ENCODE results near the gene IL21.
"Not testable (repeated sequence)": the region's sequence is repeated elsewhere in the genome, so short reads cannot be mapped to it uniquely, and the experiment has no call there.

Gene IL21

DNA sequence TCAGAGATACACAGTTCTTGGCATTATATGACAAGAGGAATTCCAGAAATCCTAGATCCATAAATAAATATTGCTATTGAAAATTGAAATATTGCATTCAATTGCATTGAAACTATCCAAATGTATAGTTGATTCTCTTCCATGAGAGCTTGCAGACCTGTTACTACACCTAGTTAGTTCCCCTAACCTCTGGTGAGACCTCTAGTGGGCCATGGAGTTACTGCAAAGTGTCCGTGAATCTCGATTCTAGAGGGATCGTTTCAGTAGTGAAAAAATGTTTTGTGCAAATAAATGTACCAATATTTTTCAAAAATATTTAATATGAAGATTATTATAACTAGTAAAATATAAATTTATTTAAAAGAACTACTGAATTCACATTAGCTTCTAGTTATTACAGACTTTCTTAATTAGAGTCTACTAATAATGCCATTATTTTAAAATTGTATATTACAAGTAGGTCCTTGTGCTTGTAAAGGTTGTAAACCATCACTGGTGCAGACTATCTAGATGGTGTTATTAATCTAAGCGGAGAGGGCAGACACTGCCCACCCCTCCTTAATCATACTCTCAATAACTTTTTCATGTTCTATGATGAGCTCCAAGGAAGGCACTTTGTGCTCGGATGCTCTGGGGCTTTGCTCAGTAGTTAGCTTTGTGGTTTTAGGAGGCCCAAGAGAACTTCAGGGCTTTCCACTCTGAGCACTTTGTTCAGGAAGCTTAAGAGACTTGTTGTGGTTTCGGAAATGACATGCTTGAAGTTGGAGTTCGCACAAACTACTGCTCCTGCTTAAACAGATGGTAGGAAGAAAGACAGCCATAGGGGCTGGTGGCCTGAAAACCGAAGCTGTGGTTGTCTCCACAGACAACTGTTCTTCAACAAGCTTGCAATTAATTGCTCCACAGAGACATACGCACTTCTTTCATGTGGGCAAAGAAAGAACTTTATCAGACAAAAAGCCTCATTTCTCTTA is 42.8 kb downstream of the IL21 start:
- peak; percentile 92 for ATAC-seq
- TF ChIP-seq, protein P1, sequence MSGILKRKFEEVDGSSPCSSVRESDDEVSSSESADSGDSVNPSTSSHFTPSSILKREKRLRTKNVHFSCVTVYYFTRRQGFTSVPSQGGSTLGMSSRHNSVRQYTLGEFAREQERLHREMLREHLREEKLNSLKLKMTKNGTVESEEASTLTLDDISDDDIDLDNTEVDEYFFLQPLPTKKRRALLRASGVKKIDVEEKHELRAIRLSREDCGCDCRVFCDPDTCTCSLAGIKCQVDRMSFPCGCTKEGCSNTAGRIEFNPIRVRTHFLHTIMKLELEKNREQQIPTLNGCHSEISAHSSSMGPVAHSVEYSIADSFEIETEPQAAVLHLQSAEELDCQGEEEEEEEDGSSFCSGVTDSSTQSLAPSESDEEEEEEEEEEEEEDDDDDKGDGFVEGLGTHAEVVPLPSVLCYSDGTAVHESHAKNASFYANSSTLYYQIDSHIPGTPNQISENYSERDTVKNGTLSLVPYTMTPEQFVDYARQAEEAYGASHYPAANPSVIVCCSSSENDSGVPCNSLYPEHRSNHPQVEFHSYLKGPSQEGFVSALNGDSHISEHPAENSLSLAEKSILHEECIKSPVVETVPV (CRISPR knock-in tag; IDR thresholded peaks at IDR 0.05) = no peak
- TF ChIP-seq CSDC2 (CRISPR knock-in tag; IDR thresholded peaks at IDR 0.05) = no peak
- no peak for TF ChIP-seq TOX (CRISPR knock-in tag; IDR thresholded peaks at IDR 0.05; ENCODE audit: borderline replicate concordance)
- no peak for TF ChIP-seq TCF4 (CRISPR knock-in tag; IDR thresholded peaks at IDR 0.05; ENCODE audit: borderline replicate concordance)
- no peak for TF ChIP-seq ARNTL (CRISPR knock-in tag; IDR thresholded peaks at IDR 0.05; ENCODE audit: borderline replicate concordance, low read depth)
- no peak for TF ChIP-seq ZNF70 (CRISPR knock-in tag; IDR thresholded peaks at IDR 0.05)
- no peak for TF ChIP-seq ISL1 (CRISPR knock-in tag; IDR thresholded peaks at IDR 0.05)
- no peak for TF ChIP-seq RARB (CRISPR knock-in tag; IDR thresholded peaks at IDR 0.05)
- TF ChIP-seq ZFP30 (CRISPR knock-in tag; IDR thresholded peaks at IDR 0.05) = no peak
- TF ChIP-seq ZNF8 (CRISPR knock-in tag; IDR thresholded peaks at IDR 0.05) = no peak
- no peak for TF ChIP-seq ZFP3 (CRISPR knock-in tag; IDR thresholded peaks at IDR 0.05)
- TF ChIP-seq ZNF565 (CRISPR knock-in tag; conservative IDR thresholded peaks at IDR 0.05; ENCODE audit: low read depth) = no peak
- no peak for TF ChIP-seq OSR1 (CRISPR knock-in tag; IDR thresholded peaks at IDR 0.05)
- no peak for TF ChIP-seq ESRRG (CRISPR knock-in tag; IDR thresholded peaks at IDR 0.05)
- TF ChIP-seq, protein P2, sequence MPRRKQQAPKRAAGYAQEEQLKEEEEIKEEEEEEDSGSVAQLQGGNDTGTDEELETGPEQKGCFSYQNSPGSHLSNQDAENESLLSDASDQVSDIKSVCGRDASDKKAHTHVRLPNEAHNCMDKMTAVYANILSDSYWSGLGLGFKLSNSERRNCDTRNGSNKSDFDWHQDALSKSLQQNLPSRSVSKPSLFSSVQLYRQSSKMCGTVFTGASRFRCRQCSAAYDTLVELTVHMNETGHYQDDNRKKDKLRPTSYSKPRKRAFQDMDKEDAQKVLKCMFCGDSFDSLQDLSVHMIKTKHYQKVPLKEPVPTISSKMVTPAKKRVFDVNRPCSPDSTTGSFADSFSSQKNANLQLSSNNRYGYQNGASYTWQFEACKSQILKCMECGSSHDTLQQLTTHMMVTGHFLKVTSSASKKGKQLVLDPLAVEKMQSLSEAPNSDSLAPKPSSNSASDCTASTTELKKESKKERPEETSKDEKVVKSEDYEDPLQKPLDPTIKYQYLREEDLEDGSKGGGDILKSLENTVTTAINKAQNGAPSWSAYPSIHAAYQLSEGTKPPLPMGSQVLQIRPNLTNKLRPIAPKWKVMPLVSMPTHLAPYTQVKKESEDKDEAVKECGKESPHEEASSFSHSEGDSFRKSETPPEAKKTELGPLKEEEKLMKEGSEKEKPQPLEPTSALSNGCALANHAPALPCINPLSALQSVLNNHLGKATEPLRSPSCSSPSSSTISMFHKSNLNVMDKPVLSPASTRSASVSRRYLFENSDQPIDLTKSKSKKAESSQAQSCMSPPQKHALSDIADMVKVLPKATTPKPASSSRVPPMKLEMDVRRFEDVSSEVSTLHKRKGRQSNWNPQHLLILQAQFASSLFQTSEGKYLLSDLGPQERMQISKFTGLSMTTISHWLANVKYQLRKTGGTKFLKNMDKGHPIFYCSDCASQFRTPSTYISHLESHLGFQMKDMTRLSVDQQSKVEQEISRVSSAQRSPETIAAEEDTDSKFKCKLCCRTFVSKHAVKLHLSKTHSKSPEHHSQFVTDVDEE (CRISPR knock-in tag; IDR thresholded peaks at IDR 0.05) = no peak
- TF ChIP-seq, protein P3, sequence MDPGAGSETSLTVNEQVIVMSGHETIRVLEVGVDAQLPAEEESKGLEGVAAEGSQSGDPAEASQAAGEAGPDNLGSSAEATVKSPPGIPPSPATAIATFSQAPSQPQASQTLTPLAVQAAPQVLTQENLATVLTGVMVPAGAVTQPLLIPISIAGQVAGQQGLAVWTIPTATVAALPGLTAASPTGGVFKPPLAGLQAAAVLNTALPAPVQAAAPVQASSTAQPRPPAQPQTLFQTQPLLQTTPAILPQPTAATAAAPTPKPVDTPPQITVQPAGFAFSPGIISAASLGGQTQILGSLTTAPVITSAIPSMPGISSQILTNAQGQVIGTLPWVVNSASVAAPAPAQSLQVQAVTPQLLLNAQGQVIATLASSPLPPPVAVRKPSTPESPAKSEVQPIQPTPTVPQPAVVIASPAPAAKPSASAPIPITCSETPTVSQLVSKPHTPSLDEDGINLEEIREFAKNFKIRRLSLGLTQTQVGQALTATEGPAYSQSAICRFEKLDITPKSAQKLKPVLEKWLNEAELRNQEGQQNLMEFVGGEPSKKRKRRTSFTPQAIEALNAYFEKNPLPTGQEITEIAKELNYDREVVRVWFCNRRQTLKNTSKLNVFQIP (CRISPR knock-in tag; IDR thresholded peaks at IDR 0.05; ENCODE audit: borderline replicate concordance, low read depth) = no peak
- TF ChIP-seq BACH2 (CRISPR knock-in tag; IDR thresholded peaks at IDR 0.05; ENCODE audit: borderline replicate concordance) = no peak

DNA sequence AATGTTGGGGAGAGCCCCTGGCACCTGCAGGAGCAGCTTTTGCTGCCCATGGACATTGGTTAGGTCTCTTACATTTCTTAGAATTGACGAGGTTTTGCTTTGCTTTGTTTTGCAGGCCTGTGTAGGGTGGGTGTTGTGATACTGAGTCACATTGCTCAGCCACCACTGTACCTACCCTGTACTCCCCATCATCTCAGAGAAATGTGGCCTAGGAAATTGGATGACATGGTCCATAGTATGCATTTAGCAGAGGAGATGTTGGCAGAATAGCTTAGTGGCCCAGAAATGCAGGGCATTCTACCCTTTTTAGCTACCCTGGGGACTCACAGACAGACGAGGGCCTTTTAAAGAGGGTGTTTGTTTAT is 43.7 kb downstream of the IL21 start:
- ATAC-seq = peak; percentile 15; the same call in 1 of the 3 replicates
- TF ChIP-seq ZNF565 (CRISPR knock-in tag; conservative IDR thresholded peaks at IDR 0.05; ENCODE audit: low read depth) (no peak), RARB (CRISPR knock-in tag; IDR thresholded peaks at IDR 0.05) (no peak), ARNTL (CRISPR knock-in tag; IDR thresholded peaks at IDR 0.05; ENCODE audit: borderline replicate concordance, low read depth) (no peak), ZFP3 (CRISPR knock-in tag; IDR thresholded peaks at IDR 0.05) (no peak), OSR1 (CRISPR knock-in tag; IDR thresholded peaks at IDR 0.05) (no peak), PPARA (CRISPR knock-in tag; IDR thresholded peaks at IDR 0.05; ENCODE audit: borderline replicate concordance) (no peak), ZC3H10 (CRISPR knock-in tag; IDR thresholded peaks at IDR 0.05) (no peak), ISL1 (CRISPR knock-in tag; IDR thresholded peaks at IDR 0.05) (no peak), ZFP30 (CRISPR knock-in tag; IDR thresholded peaks at IDR 0.05) (no peak), GLIS3 (CRISPR knock-in tag; IDR thresholded peaks at IDR 0.05) (no peak), TOX (CRISPR knock-in tag; IDR thresholded peaks at IDR 0.05; ENCODE audit: borderline replicate concordance) (no peak), ZNF8 (CRISPR knock-in tag; IDR thresholded peaks at IDR 0.05) (no peak)

DNA sequence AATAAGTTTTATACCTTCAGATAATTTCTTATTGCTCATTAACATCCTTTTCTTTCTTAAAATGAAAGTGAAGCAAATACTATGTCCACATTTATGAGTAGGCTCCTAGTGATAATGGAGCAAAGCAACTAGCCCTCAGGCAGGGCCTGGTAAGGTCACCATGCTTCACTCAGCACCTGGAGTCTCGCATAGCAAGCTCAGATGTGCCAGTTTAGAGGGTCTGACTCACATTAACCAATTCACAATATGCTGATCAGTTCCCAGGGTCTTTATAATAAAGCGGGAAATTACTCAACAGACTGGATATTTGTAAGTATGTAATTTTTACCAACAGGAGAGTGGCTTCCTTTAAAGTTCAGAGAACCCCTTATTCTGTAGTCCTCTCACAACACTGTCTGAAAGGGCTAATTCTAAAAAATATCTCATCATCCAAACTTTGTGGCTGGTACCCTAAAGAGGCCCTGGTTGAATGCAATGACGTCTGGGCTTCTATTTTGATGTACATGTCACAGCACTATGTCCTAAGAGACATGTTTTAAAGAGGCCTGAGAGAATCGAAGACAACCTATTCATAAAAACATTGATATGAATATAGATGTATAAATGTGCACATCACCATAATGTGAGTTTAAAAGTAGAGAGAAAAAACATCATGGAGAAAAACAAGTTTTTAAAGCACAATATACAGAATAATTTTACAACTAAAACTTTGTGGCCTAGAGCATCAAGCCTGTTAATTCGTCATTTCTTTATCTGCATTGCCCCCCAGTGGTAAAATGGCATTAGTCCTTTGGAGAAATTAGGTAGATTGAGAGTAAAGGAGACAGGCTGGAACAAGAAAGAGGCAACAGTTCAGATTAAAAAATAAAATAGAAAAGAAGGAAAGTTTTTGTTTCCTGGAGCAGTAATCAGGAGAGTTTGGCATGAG is 44.3 kb downstream of the IL21 start:
- peak; percentile 96 for ATAC-seq

DNA sequence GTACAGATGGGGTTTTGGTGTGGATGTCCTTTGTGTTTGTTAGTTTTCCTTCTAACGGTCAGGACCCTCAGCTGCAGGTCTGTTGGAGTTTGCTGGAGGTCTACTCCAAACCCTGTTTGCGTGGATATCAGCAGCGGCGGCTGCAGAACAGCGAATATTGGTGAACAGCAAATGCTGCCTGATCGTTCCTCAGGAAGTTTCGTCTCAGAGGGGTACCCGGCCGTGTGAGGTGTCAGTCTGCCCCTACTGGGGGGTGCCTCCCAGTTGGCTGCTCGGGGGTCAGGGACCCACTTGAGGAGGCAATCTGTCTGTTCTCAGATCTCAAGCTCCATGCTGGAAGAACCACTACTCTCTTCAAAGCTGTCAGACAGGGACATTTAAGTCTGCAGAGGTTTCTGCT is 46.5 kb downstream of the IL21 start:
- ATAC-seq = not testable (repeated sequence)

More for the DNA sequence above, 44.3 kb downstream of the IL21 start:
- TF ChIP-seq ZNF70 (CRISPR knock-in tag; IDR thresholded peaks at IDR 0.05) = no peak
- no peak for TF ChIP-seq ZNF8 (CRISPR knock-in tag; IDR thresholded peaks at IDR 0.05)
- no peak for TF ChIP-seq SNAI2 (CRISPR knock-in tag; IDR thresholded peaks at IDR 0.05)
- TF ChIP-seq ZC3H10 (CRISPR knock-in tag; IDR thresholded peaks at IDR 0.05) = no peak
- TF ChIP-seq, protein P4, sequence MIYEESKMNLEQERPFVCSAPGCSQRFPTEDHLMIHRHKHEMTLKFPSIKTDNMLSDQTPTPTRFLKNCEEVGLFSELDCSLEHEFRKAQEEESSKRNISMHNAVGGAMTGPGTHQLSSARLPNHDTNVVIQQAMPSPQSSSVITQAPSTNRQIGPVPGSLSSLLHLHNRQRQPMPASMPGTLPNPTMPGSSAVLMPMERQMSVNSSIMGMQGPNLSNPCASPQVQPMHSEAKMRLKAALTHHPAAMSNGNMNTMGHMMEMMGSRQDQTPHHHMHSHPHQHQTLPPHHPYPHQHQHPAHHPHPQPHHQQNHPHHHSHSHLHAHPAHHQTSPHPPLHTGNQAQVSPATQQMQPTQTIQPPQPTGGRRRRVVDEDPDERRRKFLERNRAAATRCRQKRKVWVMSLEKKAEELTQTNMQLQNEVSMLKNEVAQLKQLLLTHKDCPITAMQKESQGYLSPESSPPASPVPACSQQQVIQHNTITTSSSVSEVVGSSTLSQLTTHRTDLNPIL (CRISPR knock-in tag; IDR thresholded peaks at IDR 0.05; ENCODE audit: low read depth) = no peak
- no peak for TF ChIP-seq PPARA (CRISPR knock-in tag; IDR thresholded peaks at IDR 0.05; ENCODE audit: borderline replicate concordance)
- TF ChIP-seq BACH2 (CRISPR knock-in tag; IDR thresholded peaks at IDR 0.05; ENCODE audit: borderline replicate concordance) = no peak
- TF ChIP-seq TOX (CRISPR knock-in tag; IDR thresholded peaks at IDR 0.05; ENCODE audit: borderline replicate concordance) = no peak
- no peak for TF ChIP-seq ZFP3 (CRISPR knock-in tag; IDR thresholded peaks at IDR 0.05)
- TF ChIP-seq TCF4 (CRISPR knock-in tag; IDR thresholded peaks at IDR 0.05; ENCODE audit: borderline replicate concordance) = no peak
- TF ChIP-seq, protein P3 (CRISPR knock-in tag; IDR thresholded peaks at IDR 0.05; ENCODE audit: borderline replicate concordance, low read depth) = no peak
- TF ChIP-seq GLIS3 (CRISPR knock-in tag; IDR thresholded peaks at IDR 0.05) = no peak
- no peak for TF ChIP-seq OSR1 (CRISPR knock-in tag; IDR thresholded peaks at IDR 0.05)
- no peak for TF ChIP-seq RARB (CRISPR knock-in tag; IDR thresholded peaks at IDR 0.05)
- TF ChIP-seq ISL1 (CRISPR knock-in tag; IDR thresholded peaks at IDR 0.05) = no peak
- no peak for TF ChIP-seq CSDC2 (CRISPR knock-in tag; IDR thresholded peaks at IDR 0.05)
